ENCODE measurements around the gene ZNF142. TPM values are rescaled to one million over a fixed set of nuclear protein-coding genes. Genes with fewer than 3 reads are reported as not detected.

The ZNF142 gene, protein sequence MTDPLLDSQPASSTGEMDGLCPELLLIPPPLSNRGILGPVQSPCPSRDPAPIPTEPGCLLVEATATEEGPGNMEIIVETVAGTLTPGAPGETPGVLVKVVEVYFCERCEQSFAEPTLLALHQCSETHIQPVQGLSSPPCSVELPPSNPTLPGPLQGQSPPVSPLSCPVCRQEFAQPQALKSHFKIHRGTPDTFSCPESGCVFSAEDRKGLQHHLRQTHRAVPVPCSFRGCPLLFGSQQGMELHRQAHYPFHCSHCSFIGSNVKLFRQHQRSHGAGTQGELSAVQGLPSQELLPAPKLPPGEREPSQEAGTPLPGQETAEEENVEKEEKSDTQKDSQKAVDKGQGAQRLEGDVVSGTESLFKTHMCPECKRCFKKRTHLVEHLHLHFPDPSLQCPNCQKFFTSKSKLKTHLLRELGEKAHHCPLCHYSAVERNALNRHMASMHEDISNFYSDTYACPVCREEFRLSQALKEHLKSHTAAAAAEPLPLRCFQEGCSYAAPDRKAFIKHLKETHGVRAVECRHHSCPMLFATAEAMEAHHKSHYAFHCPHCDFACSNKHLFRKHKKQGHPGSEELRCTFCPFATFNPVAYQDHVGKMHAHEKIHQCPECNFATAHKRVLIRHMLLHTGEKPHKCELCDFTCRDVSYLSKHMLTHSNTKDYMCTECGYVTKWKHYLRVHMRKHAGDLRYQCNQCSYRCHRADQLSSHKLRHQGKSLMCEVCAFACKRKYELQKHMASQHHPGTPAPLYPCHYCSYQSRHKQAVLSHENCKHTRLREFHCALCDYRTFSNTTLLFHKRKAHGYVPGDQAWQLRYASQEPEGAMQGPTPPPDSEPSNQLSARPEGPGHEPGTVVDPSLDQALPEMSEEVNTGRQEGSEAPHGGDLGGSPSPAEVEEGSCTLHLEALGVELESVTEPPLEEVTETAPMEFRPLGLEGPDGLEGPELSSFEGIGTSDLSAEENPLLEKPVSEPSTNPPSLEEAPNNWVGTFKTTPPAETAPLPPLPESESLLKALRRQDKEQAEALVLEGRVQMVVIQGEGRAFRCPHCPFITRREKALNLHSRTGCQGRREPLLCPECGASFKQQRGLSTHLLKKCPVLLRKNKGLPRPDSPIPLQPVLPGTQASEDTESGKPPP (N-terminal part only)
- 10 to 100 TPM in 3 of 4 donors, 1 to 10 TPM in 1; 8.5 to 31.1 (median 11.9) TPM for total RNA-seq

DNA sequence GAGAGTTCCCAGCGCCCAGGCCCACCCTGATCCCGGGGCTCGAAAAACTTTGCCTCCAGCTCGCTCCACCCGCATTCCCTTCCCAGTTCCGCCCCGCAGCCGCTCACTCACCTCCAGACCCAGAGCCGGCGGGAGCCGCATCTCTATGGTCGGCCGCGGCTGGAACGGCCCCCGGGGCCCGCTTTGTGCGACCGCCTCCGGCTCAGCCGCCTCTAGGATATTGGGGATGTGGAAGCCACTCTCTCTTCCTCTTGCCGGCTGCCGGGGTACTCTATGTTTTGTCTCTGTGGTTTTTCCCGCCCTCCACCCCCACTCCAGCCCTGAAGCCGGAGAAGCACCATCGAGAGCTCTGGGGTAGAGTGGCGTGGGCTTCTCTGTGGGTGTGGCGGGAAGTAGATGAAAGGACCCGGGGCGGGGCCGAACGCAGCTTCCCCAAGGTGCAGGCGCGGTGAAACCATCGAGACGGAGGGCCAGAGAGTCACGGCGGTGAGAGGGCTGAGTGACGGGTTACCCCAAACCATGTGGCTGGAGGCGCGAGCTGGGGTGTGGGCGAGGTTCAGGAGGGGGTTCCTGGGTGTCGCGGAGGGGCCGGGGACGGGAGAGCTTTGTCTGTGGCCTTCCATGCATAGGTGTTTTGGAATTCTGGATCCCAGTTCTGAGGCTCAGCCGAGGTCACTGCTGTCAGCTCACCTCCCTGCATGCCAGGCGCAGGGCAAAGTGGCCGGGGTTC lies at the start of gene ZNF142, which contains the start of gene BCS1L:
TSS of gene ZNF142 (minus strand) at position 366 of the 730 bp plus-strand sequence. CDS start 3,194 bp downstream, outside the sequence.
TSS of gene BCS1L (plus strand) at position 426 of the 730 bp plus-strand sequence. CDS start 1,305 bp downstream, outside the sequence.
- TF ChIP-seq, protein P1, sequence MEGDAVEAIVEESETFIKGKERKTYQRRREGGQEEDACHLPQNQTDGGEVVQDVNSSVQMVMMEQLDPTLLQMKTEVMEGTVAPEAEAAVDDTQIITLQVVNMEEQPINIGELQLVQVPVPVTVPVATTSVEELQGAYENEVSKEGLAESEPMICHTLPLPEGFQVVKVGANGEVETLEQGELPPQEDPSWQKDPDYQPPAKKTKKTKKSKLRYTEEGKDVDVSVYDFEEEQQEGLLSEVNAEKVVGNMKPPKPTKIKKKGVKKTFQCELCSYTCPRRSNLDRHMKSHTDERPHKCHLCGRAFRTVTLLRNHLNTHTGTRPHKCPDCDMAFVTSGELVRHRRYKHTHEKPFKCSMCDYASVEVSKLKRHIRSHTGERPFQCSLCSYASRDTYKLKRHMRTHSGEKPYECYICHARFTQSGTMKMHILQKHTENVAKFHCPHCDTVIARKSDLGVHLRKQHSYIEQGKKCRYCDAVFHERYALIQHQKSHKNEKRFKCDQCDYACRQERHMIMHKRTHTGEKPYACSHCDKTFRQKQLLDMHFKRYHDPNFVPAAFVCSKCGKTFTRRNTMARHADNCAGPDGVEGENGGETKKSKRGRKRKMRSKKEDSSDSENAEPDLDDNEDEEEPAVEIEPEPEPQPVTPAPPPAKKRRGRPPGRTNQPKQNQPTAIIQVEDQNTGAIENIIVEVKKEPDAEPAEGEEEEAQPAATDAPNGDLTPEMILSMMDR (IDR thresholded peaks at IDR 0.05; ENCODE audit: low read depth): no peak

DNA sequence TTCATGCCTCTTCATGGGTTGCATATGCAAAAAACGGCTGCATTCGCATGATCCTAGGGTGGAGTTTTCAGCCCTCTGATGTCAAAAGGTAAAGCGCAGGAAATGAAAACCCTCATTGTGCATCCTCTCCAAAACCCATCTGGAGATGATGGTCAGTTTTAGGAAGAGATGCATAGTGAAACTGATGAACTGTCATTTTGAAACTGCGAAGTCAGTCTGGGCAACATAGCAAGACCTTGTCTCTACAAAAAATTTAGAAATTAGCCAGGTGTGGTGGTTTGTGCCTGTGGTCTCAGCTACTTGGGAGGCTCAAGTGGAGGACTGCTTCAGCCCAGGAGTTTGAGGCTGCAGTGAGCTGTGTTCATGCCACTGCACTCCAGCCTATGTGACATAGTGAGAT lies 48.7 kb upstream of the ZNF142 start:
- TF ChIP-seq, protein P1 (IDR thresholded peaks at IDR 0.05; ENCODE audit: low read depth): no peak

DNA sequence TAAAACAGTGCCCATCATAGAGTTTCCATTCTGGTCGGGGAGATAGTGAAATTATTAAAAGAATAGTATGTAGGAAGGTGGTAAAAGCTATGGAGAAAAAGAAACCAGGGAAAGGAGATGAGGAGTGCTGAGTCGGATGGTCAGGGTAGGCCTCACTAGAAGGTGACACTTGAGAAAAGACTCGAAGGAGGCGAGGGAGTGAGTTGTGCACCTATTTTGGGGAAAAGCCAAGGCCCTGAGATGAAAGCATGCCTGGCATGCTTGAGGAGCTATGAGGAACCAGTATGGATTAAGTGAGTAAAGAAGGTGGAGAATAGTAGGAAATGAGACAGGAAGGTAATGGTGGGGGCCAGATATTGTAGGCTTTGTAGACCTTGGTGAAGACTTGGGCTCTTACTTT lies 43.9 kb upstream of the ZNF142 start:
- TF ChIP-seq, protein P1 (IDR thresholded peaks at IDR 0.05; ENCODE audit: low read depth): no peak

DNA sequence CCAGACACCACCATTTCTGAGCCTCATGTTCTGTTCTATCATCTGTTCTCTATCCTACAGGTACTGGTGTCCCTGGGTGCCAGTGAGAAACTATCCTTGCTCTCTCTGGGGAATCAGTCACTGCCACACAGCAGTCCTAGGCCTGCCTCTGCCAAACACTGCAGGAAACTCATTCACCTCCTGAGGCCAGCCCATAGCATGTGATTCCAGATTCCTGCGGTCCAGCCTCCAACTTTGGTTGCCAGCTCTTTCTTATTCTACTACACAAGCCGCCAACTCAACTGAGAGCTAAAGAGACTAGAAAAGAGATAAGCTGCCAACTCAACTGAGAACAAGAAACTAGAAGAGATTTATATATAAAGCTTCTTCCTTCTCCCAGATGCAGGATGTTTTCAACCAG lies 42.4 kb upstream of the ZNF142 start:
- TF ChIP-seq, protein P1 (IDR thresholded peaks at IDR 0.05; ENCODE audit: low read depth): no peak

DNA sequence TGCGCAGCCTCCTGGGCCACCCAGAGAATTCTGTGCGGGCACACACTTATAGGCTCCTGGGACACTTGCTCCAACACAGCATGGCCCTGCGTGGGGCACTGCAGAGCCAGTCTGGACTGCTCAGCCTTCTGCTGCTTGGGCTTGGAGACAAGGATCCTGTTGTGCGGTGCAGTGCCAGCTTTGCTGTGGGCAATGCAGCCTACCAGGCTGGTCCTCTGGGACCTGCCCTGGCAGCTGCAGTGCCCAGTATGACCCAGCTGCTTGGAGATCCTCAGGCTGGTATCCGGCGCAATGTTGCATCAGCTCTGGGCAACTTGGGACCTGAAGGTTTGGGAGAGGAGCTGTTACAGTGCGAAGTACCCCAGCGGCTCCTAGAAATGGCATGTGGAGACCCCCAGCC lies 39.5 kb upstream of the ZNF142 start:
- TF ChIP-seq, protein P1 (IDR thresholded peaks at IDR 0.05; ENCODE audit: low read depth): no peak

DNA sequence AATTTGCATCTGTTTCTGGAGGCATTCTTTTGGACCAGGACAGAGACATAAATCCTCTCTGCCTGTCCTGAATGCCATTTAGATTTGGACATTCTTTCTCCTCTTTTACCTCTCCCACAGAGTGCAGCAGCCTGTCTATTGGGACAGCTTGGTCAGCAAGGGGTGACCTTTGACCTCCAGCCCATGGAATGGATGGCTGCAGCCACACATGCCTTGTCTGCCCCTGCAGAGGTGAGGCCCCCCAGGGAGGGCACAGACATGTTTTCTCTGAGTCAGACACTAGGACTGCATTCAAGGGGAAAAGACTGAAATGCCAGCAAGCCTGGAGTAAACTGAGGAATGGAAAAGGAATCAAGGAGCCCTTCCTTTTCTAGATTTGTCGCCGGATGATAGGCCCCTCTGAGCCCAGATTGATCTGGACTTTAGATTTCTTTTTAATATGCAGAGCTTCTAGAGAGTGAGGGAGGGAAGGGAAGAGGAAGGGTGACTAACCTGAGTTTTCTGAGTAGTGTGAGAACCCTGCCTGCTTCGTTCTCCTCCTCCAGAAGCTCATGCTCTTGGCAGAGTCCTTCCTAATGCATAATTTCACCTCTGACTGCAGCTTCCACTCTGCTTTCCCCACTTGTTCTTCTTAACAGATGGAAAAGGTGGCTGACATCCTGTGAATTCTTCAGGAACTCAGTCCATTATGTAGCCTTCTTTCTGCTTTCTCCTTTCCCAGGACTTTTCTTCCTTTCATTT lies 35.2 kb upstream of the ZNF142 start:
- TF ChIP-seq, protein P1 (IDR thresholded peaks at IDR 0.05; ENCODE audit: low read depth): no peak
